Activated B cell treated with CpG ODN at 0.5 μM for 24 hours (primary cell): Measurements from ENCODE around the gene PLA2G12A. TPM values are rescaled to one million over a fixed set of nuclear protein-coding genes. Genes with fewer than 3 reads are reported as not detected.

Source experiments
- ATAC-seq: fragments of 200-7000 bp; cut with Tn5 transposase; one replicate; pipeline ENCODE4 v1.10.0; 2021; ENCODE audit warnings: low read depth, mild to moderate bottlenecking, moderate library complexity
- CTCF ChIA-PET: fragments of 350-600 bp; sonication (Branson Sonifier 250); formaldehyde crosslinking; loops from one replicate; lab custom pipeline; 2021; ENCODE audit warnings: antibody characterized with exemption; lab: Charles Lee
- POLR2A ChIA-PET: fragments of 350-600 bp; sonication (Branson Sonifier 250); formaldehyde crosslinking; loops from one replicate; lab custom pipeline; 2021; ENCODE audit warnings: antibody characterized with exemption; lab: Charles Lee
- DNase-seq: peaks from one replicate; pipeline ENCODE4 v3.0.0; 2022
- H3K27ac Mint-ChIP-seq: one replicate; pipeline ENCODE4 v1.8.0; 2020; ENCODE audit warnings: mixed read lengths
- H3K27me3 Mint-ChIP-seq: one replicate; pipeline ENCODE4 v1.8.0; 2021; ENCODE audit warnings: mixed read lengths
- H3K36me3 Mint-ChIP-seq: one replicate; pipeline ENCODE4 v1.8.0; 2021; ENCODE audit warnings: low read depth, mixed read lengths
- H3K4me1 Mint-ChIP-seq: one replicate; pipeline ENCODE4 v1.8.0; 2021; ENCODE audit warnings: mixed read lengths
- H3K4me3 Mint-ChIP-seq: one replicate; pipeline ENCODE4 v1.8.0; 2020; ENCODE audit warnings: mild to moderate bottlenecking, mixed read lengths
- H3K9me3 Mint-ChIP-seq: one replicate; pipeline ENCODE4 v1.8.0; 2020; ENCODE audit warnings: mixed read lengths
- CTCF ChIP-seq: fragments of 200-600 bp; IDR thresholded peaks from one replicate; pipeline ENCODE4 v1.8.0; 2022; ENCODE audit warnings: antibody characterized with exemption, mild to moderate bottlenecking
- intact Hi-C: fragments of 100-400 bp; cut with micrococcal nuclease; formaldehyde crosslinking; loops from one replicate; pipeline ENCODE4 v1.15.1; 2024
- total RNA-seq: library from RNA; stranded (reverse); gene quantifications from 2 replicates; pipeline ENCODE4 v1.2.3, GENCODE V29; 2022

The PLA2G12A gene
- total RNA-seq, 1 donor from 2014 or later, result 9.6 TPM

GRCh38 chr4:109671350-109671749, 58.5 kb downstream of the PLA2G12A start:
- Mint-ChIP-seq H3K4me1 (peaks cover 2% of the 10 kb centered on the region), H3K9me3 (peaks cover 9% of the 10 kb centered on the region), H3K4me3 (no peak overlapping the region), H3K36me3 (peaks cover 47% of the 10 kb centered on the region), H3K27me3 (no peaks in the 10 kb centered on the region), H3K27ac (no peak overlapping the region)
- TF ChIP-seq CTCF, result no peak
- POLR2A ChIA-PET, result no interaction called here
- ATAC-seq (no peak), DNase-seq (no peak)
- intact Hi-C loops, result no loop called here
- CTCF ChIA-PET, result no interaction called here

- ChIA-PET POLR2A (no interaction called here), CTCF (no interaction called here)
- no peaks in the 10 kb centered on the region for H3K4me1 Mint-ChIP-seq
- peaks cover 68% of the 10 kb centered on the region for H3K36me3 Mint-ChIP-seq
- no peak overlapping the region for H3K4me3 Mint-ChIP-seq
- DNase-seq (no peak), ATAC-seq (no peak)
- H3K27ac Mint-ChIP-seq, result no peak overlapping the region
- no peaks in the 10 kb centered on the region for H3K27me3 Mint-ChIP-seq
- intact Hi-C loops, result no loop called here
- H3K9me3 Mint-ChIP-seq, result peaks cover 3% of the 10 kb centered on the region
- no peak for TF ChIP-seq CTCF
Measured at GRCh38 chr4:109665783-109666485, 63.9 kb downstream of the PLA2G12A start.

GRCh38 chr4:109662771-109663170, 67.1 kb downstream of the PLA2G12A start:
- Mint-ChIP-seq H3K27me3 (no peaks in the 10 kb centered on the region), H3K4me3 (no peak overlapping the region), H3K27ac (no peak overlapping the region), H3K4me1 (no peaks in the 10 kb centered on the region), H3K9me3 (no peaks in the 10 kb centered on the region), H3K36me3 (peaks cover 64% of the 10 kb centered on the region)
- no peak for TF ChIP-seq CTCF
- DNase-seq, result no peak
- CTCF ChIA-PET, result interaction anchor here (1.3 kb wide), 1 partner anchor 230 kb away, joined by 3 read pairs; the partner anchor contains the start of gene SEC24B
- POLR2A ChIA-PET, result no interaction called here
- intact Hi-C loops, result no loop called here
- ATAC-seq, result no peak

GRCh38 chr4:109662116-109662515, 67.8 kb downstream of the PLA2G12A start:
- ATAC-seq, result no peak
- no peaks in the 10 kb centered on the region for H3K9me3 Mint-ChIP-seq
- H3K27me3 Mint-ChIP-seq, result no peaks in the 10 kb centered on the region
- peaks cover 66% of the 10 kb centered on the region for H3K36me3 Mint-ChIP-seq
- no peak for TF ChIP-seq CTCF
- CTCF ChIA-PET, result no interaction called here
- H3K4me3 Mint-ChIP-seq, result no peak overlapping the region
- POLR2A ChIA-PET, result no interaction called here
- DNase-seq, result no peak
- H3K27ac Mint-ChIP-seq, result no peak overlapping the region
- intact Hi-C loops, result no loop called here
- H3K4me1 Mint-ChIP-seq, result no peaks in the 10 kb centered on the region

Other genes with a start within 250 kb of the PLA2G12A start
- gene MCUB, start 169.8 kb downstream of the PLA2G12A start, total RNA-seq, result 28.9 and 34.4 TPM in 2 replicates
- 5.6 and 7.0 TPM in 2 replicates for gene CASP6, start 26.6 kb downstream of the PLA2G12A start, total RNA-seq
- not detected in 2 replicates for gene CFI, start 71.9 kb upstream of the PLA2G12A start, total RNA-seq
- 21.0 and 23.1 TPM in 2 replicates for gene GAR1, start 85.7 kb upstream of the PLA2G12A start, total RNA-seq
- 0.59 TPM in 1 of 2 replicates, not detected in the other for gene RRH, start 97.9 kb upstream of the PLA2G12A start, total RNA-seq
- gene LRIT3, start 118.0 kb upstream of the PLA2G12A start, total RNA-seq, result 0.22 and 0.24 TPM in 2 replicates
- gene EGF, start 182.8 kb upstream of the PLA2G12A start, total RNA-seq, result not detected in 2 replicates